OCI-LY1 (cell line): ENCODE measurements around the gene PTCHD1.

Experiments used
- EZH2 ChIP-seq: fragments of 200-600 bp; sonication (generic), shearing (Covaris generic); IDR thresholded peaks from 2 replicates; pipeline ENCODE4 v1.8.0; 2017; ENCODE audit warnings: borderline replicate concordance, mixed run types, mild to moderate bottlenecking, antibody characterized with exemption, low read length, moderate library complexity, mixed read lengths
- TF ChIP-seq, protein P1 (sequence below): fragments of 200-600 bp; sonication (generic), shearing (Covaris generic); IDR thresholded peaks from 2 replicates; pipeline ENCODE4 v1.5.1; 2017; ENCODE audit warnings: mild to moderate bottlenecking, antibody characterized with exemption, low read length, moderate library complexity, mixed read lengths

- TF ChIP-seq EZH2, result no peak
- TF ChIP-seq, protein P1, sequence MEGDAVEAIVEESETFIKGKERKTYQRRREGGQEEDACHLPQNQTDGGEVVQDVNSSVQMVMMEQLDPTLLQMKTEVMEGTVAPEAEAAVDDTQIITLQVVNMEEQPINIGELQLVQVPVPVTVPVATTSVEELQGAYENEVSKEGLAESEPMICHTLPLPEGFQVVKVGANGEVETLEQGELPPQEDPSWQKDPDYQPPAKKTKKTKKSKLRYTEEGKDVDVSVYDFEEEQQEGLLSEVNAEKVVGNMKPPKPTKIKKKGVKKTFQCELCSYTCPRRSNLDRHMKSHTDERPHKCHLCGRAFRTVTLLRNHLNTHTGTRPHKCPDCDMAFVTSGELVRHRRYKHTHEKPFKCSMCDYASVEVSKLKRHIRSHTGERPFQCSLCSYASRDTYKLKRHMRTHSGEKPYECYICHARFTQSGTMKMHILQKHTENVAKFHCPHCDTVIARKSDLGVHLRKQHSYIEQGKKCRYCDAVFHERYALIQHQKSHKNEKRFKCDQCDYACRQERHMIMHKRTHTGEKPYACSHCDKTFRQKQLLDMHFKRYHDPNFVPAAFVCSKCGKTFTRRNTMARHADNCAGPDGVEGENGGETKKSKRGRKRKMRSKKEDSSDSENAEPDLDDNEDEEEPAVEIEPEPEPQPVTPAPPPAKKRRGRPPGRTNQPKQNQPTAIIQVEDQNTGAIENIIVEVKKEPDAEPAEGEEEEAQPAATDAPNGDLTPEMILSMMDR, result no peak
Observed at GRCh38 chrX:23344904-23345271, 10.2 kb downstream of the PTCHD1 start.
